Body of pancreas (tissue), 4 donors: ENCODE measurements around the gene TPM2. TPM values are rescaled to one million over a fixed set of nuclear protein-coding genes. Genes with fewer than 3 reads are reported as not detected.

ENCODE experiments used
- ATAC-seq: fragments of 150-250 bp; one replicate; pipeline ENCODE4 v1.9.1; 2016
- DNase-seq, 4 donors: peaks; one replicate each; pipeline ENCODE4 v3.0.0-alpha.2; 2019
- H3K27ac ChIP-seq, 4 donors: fragments of 200-600 bp; sonication (generic); 1 replicate in 3 of 4; 2 replicates in 1 of 4; pipeline versions ENCODE4 v1.5.1 to v1.6.1; 2016 to 2019; ENCODE audit warnings: mild to moderate bottlenecking in 1 of 4, mixed read lengths in 1 of 4, moderate library complexity in 1 of 4
- H3K27me3 ChIP-seq, 2 donors: fragments of 200-600 bp; sonication (generic); one replicate each; pipeline ENCODE4 v1.6.0; 2016; ENCODE audit warnings: mild to moderate bottlenecking in 1 of 2
- H3K36me3 ChIP-seq, 2 donors: fragments of 200-600 bp; sonication (generic); replicated peaks in 1 of 2; 2 replicates each; pipeline ENCODE4 v1.5.1; 2016; ENCODE audit warnings: low read depth in 2 of 2; ENCODE audit not compliant: insufficient read depth in 1 of 2
- H3K4me1 ChIP-seq: fragments of 200-600 bp; sonication (generic); one replicate; pipeline ENCODE4 v1.6.0; 2016
- H3K4me3 ChIP-seq, 2 donors: fragments of 200-600 bp; sonication (generic); 1 replicate in 1 of 2; 2 replicates in 1 of 2; pipeline ENCODE4 v1.5.1; 2016 to 2019
- H3K9me3 ChIP-seq, 3 donors: fragments of 200-600 bp; sonication (generic); 1 replicate in 2 of 3; 2 replicates in 1 of 3; pipeline ENCODE4 v1.5.1; 2016
- POLR2A ChIP-seq, 3 donors: fragments of 450-650 bp; IDR thresholded peaks; one replicate each; pipeline ENCODE4 v1.6.1; 2016; ENCODE audit warnings: antibody characterized with exemption in 3 of 3, mild to moderate bottlenecking in 2 of 3
- WGBS, 2 donors: methylation state at CpG; one replicate each; pipeline ENCODE4 v1.1.5; 2017; 5-methylcytosine and 5-hydroxymethylcytosine counted together
- intact Hi-C: fragments of 100-400 bp; cut with DNase I; formaldehyde crosslinking; loops from one replicate; pipeline ENCODE4 v1.15.1; 2023
- microRNA-seq, 2 donors: library from miRNA; unstranded; fragments of <30 nt; microRNA quantifications; one replicate each; pipeline ENCODE4, GENCODE V29; 2016; ENCODE audit warnings: borderline number of aligned reads in 2 of 2, borderline replicate concordance in 2 of 2
- small RNA-seq: library from RNA; depleted of rRNA; stranded (forward); fragments of <200 nt; gene quantifications from one replicate; pipeline ENCODE3, GENCODE V24; 2016
- total RNA-seq, 2 donors: library from RNA; depleted of rRNA; stranded (reverse); fragments of >200 nt; gene quantifications; one replicate each; pipeline ENCODE4 v1.1.0, GENCODE V29; 2016
- TF ChIP-seq, protein P1 (sequence below), 7 experiments: fragments of 450-650 bp in 4 of 7; fragments of 200-600 bp in 3 of 7; sonication (generic) in 3 of 7; IDR thresholded peaks; one replicate each; pipeline ENCODE4 v1.5.1; 2016 to 2019; ENCODE audit warnings: antibody characterized with exemption in 7 of 7

Gene TPM2
- total RNA-seq, 2 donors from 2014 or later: 75.8 to 132 TPM

DNA sequence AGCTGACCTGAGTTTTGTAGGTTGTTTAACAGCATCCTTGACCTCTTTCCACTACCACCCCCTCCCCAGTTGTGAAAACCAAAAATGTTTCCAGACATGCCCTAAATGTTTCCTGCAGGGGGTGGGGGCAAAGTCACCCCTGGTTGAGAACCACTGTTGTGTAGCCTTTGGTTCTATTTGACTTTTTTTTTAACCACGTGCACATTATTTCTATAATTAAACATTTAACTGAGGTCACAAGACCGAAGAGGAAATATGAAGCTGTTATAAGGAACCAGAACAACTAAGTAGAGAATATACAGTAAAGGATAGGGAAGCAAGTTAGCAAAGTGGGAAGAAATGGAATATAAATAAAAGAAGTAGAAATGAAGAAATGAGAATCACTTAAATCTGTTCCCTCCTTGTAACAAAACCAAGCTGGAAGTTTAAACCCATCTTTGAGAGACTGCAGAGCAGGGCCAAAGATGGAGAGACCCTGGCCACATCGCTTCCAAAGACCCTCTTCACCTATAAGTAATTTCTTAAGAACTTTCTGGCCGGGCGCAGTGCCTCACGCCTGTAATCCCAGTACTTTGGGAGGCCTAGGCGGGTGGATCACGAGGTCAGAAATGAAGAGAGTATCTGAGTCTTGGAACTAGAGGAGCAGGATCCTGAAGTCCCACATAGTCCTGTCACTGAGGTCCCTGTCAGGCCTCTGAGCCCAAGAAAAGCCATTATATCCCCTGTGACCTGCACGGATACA, 53.4 kb downstream of the TPM2 start:
- Histone ChIP-seq H3K4me1 (no peaks in the 10 kb centered on the region), H3K27ac (peak overlapping the region in 1 of 4 donors; percentile 31), H3K4me3 (no peak overlapping the region), H3K27me3 (no peaks in the 10 kb centered on the region), H3K36me3 (no peaks in the 10 kb centered on the region), H3K9me3 (no peaks in the 10 kb centered on the region)
- ATAC-seq (no peak), DNase-seq (no peak)
- intact Hi-C loops: no loop called here
- TF ChIP-seq, protein P1, sequence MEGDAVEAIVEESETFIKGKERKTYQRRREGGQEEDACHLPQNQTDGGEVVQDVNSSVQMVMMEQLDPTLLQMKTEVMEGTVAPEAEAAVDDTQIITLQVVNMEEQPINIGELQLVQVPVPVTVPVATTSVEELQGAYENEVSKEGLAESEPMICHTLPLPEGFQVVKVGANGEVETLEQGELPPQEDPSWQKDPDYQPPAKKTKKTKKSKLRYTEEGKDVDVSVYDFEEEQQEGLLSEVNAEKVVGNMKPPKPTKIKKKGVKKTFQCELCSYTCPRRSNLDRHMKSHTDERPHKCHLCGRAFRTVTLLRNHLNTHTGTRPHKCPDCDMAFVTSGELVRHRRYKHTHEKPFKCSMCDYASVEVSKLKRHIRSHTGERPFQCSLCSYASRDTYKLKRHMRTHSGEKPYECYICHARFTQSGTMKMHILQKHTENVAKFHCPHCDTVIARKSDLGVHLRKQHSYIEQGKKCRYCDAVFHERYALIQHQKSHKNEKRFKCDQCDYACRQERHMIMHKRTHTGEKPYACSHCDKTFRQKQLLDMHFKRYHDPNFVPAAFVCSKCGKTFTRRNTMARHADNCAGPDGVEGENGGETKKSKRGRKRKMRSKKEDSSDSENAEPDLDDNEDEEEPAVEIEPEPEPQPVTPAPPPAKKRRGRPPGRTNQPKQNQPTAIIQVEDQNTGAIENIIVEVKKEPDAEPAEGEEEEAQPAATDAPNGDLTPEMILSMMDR (IDR thresholded peaks at IDR 0.05): no peak
- TF ChIP-seq POLR2A (IDR thresholded peaks at IDR 0.05): no peak
- WGBS, 2 donors: 69 to 79% methylated on average over 9 of the region's 9 CpGs

DNA sequence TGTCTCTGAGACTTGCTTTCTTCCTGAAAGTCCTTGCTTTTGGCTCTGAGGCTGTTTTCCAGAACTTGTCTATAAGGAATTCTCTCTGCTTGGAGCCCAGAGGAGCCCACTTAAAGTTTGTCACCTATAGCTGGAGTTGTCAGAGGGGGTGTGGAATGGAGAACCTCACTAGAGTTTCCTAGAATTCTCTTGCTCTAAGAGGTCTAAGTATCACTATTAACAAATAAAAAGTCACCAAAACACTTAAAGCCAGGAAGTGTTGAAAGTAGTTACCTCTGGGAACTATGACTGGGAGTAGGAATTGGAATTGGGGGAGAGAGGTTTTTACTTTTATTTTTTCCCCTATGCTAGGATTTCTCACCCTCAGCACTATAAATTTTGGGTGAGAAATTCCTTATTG, 54.0 kb downstream of the TPM2 start:
- no peak for TF ChIP-seq POLR2A (IDR thresholded peaks at IDR 0.05)
- intact Hi-C loops: no loop called here
- no peaks in the 10 kb centered on the region for H3K9me3 ChIP-seq
- ATAC-seq: no peak
- no peaks in the 10 kb centered on the region for H3K4me1 ChIP-seq
- no peaks in the 10 kb centered on the region for H3K36me3 ChIP-seq
- no peaks in the 10 kb centered on the region for H3K27me3 ChIP-seq
- no peak for DNase-seq
- peak overlapping the region in 1 of 4 donors; percentile 31 for H3K27ac ChIP-seq
- no peak overlapping the region for H3K4me3 ChIP-seq

Small RNA genes within 50 kb of the gene (microRNA-seq; reads per million reads assigned to microRNA genes)
- 0 reads per million in 2 donors for gene MIR6852
- 0.45 to 0.47 reads per million in 2 donors for gene MIR6853

Small RNA genes within 50 kb of the gene (small RNA-seq; reads per million reads assigned to genes)
- gene MIR6853: not detected
- not detected for gene RMRP
- not detected for gene RN7SL22P

Other genes with a start within 250 kb of the TPM2 start
- 10 to 100 TPM; 16.9 to 27.4 TPM for gene RUSC2, start 199.8 kb downstream of the TPM2 start, total RNA-seq
- gene TESK1, start 84.7 kb downstream of the TPM2 start, total RNA-seq: 10 to 100 TPM; 13.0 to 20.1 TPM
- gene CD72, start 71.5 kb downstream of the TPM2 start, total RNA-seq: 1 to 10 TPM; 3.3 to 3.9 TPM
- under 1 TPM in 1 of 2 donors, not detected in 1; 0.26 TPM for gene SIT1, start 39.0 kb downstream of the TPM2 start, total RNA-seq
- gene RMRP, start 31.9 kb downstream of the TPM2 start, total RNA-seq: 1,000 to 10,000 TPM in 1 of 2 donors, 100 to 1,000 TPM in 1; 887 to 2,577 TPM
- 10 to 100 TPM; 15.8 to 42.2 TPM for gene CCDC107, start 31.6 kb downstream of the TPM2 start, total RNA-seq
- gene ARHGEF39, start 24.7 kb downstream of the TPM2 start, total RNA-seq: under 1 TPM in 1 of 2 donors, not detected in 1; 0.26 TPM
- 10 to 100 TPM in 1 of 2 donors, 1 to 10 TPM in 1; 2.6 to 21.8 TPM for gene CA9, start 16.0 kb downstream of the TPM2 start, total RNA-seq
- 100 to 1,000 TPM in 1 of 2 donors, 10 to 100 TPM in 1; 93.7 to 130 TPM for gene TLN1, start 42.3 kb upstream of the TPM2 start, total RNA-seq
- 10 to 100 TPM; 31.9 to 32.6 TPM for gene CREB3, start 42.7 kb upstream of the TPM2 start, total RNA-seq
- gene GBA2, start 59.3 kb upstream of the TPM2 start, total RNA-seq: 100 to 1,000 TPM in 1 of 2 donors, 10 to 100 TPM in 1; 54.2 to 111 TPM
- 10 to 100 TPM; 15.3 to 18.1 TPM for gene RGP1, start 59.4 kb upstream of the TPM2 start, total RNA-seq
- not detected for gene MSMP, start 64.4 kb upstream of the TPM2 start, total RNA-seq
- 10 to 100 TPM in 1 of 2 donors, 1 to 10 TPM in 1; 5.4 to 20.1 TPM for gene NPR2, start 101.7 kb upstream of the TPM2 start, total RNA-seq
- gene SPAG8, start 122.3 kb upstream of the TPM2 start, total RNA-seq: 1 to 10 TPM in 1 of 2 donors, not detected in 1; 1.6 TPM
- 10 to 100 TPM; 33.3 to 35.0 TPM for gene HINT2, start 125.1 kb upstream of the TPM2 start, total RNA-seq
- gene FAM221B, start 138.8 kb upstream of the TPM2 start, total RNA-seq: under 1 TPM in 1 of 2 donors, not detected in 1; 0.33 TPM
- 1 to 10 TPM; 7.3 to 7.9 TPM for gene TMEM8B, start 139.3 kb upstream of the TPM2 start, total RNA-seq
- not detected for gene OR13J1, start 180.5 kb upstream of the TPM2 start, total RNA-seq
- gene HRCT1, start 216.3 kb upstream of the TPM2 start, total RNA-seq: 1 to 10 TPM in 1 of 2 donors, under 1 TPM in 1; 0.99 to 3.4 TPM
- gene SPAAR, start 219.6 kb upstream of the TPM2 start, total RNA-seq: 1 to 10 TPM in 1 of 2 donors, under 1 TPM in 1; 0.78 to 7.3 TPM